Calu3 (cell line): ENCODE results near the gene VIPR2. TPM values are rescaled to one million over a fixed set of nuclear protein-coding genes. Genes with fewer than 3 reads are reported as not detected.

Source experiments
- BruUV-seq: library from RNA; stranded (reverse); fragments of 400-500 nt; replicated peaks from 2 replicates; lab custom pipeline; 2021; lab: Mats Ljungman, UMichigan
- CTCF ChIA-PET: fragments of 300-600 bp; sonication (Branson Sonifier 250); formaldehyde crosslinking; loops from one replicate; lab custom pipeline; 2022; ENCODE audit warnings: antibody characterized with exemption; lab: Charles Lee
- DNase-seq: peaks from one replicate; pipeline ENCODE4 v3.0.0; 2022
- H3K27ac Mint-ChIP-seq: one replicate; pipeline ENCODE4 v1.8.0; 2022; ENCODE audit warnings: mixed read lengths; ENCODE audit not compliant: unreplicated experiment
- H3K27me3 Mint-ChIP-seq: one replicate; pipeline ENCODE4 v1.8.0; 2022; ENCODE audit warnings: mixed read lengths; ENCODE audit not compliant: unreplicated experiment
- H3K36me3 Mint-ChIP-seq: one replicate; pipeline ENCODE4 v1.8.0; 2022; ENCODE audit warnings: mild to moderate bottlenecking, moderate library complexity, mixed read lengths; ENCODE audit not compliant: insufficient read depth, unreplicated experiment
- H3K4me1 Mint-ChIP-seq: one replicate; pipeline ENCODE4 v1.8.0; 2022; ENCODE audit warnings: mild to moderate bottlenecking, low read depth, mixed read lengths; ENCODE audit not compliant: unreplicated experiment
- H3K4me3 Mint-ChIP-seq: one replicate; pipeline ENCODE4 v1.8.0; 2022; ENCODE audit warnings: mild to moderate bottlenecking, low read depth, moderate library complexity, mixed read lengths; ENCODE audit not compliant: unreplicated experiment
- H3K9me3 Mint-ChIP-seq: one replicate; pipeline ENCODE4 v1.8.0; 2022; ENCODE audit warnings: low read depth, mixed read lengths; ENCODE audit not compliant: unreplicated experiment
- CTCF ChIP-seq: fragments of 200-600 bp; IDR thresholded peaks from one replicate; pipeline ENCODE4 v1.8.0; 2022; ENCODE audit warnings: antibody characterized with exemption; ENCODE audit not compliant: unreplicated experiment
- intact Hi-C: fragments of 100-400 bp; cut with micrococcal nuclease; formaldehyde crosslinking; loops from one replicate; pipeline ENCODE4 v1.10.0; 2022; ENCODE audit not compliant: unreplicated experiment
- total RNA-seq: library from RNA; stranded (reverse); gene quantifications from 2 replicates; pipeline ENCODE4 v1.2.3, GENCODE V29; 2022

The VIPR2 gene
- total RNA-seq, 1 experiment from 2014 or later: not detected

GRCh38 chr7:159121068-159121467 is 23.6 kb downstream of the VIPR2 start:
- H3K36me3 Mint-ChIP-seq: no peaks in the 10 kb centered on the region
- no TSS peak for BruUV-seq

GRCh38 chr7:159120540-159120919 is 24.1 kb downstream of the VIPR2 start:
- no peaks in the 10 kb centered on the region for H3K36me3 Mint-ChIP-seq
- H3K9me3 Mint-ChIP-seq: no peaks in the 10 kb centered on the region
- no peak for DNase-seq
- intact Hi-C loops: no loop called here
- no peak for TF ChIP-seq CTCF
- H3K27ac Mint-ChIP-seq: no peak overlapping the region
- CTCF ChIA-PET: no interaction called here
- no TSS peak for BruUV-seq
- peaks cover 20% of the 10 kb centered on the region for H3K27me3 Mint-ChIP-seq
- H3K4me1 Mint-ChIP-seq: no peaks in the 10 kb centered on the region
- H3K4me3 Mint-ChIP-seq: no peak overlapping the region

More at GRCh38 chr7:159121068-159121467, 23.6 kb downstream of the VIPR2 start:
- intact Hi-C loops: no loop called here
- H3K4me1 Mint-ChIP-seq: no peaks in the 10 kb centered on the region
- no peak overlapping the region for H3K4me3 Mint-ChIP-seq
- DNase-seq: no peak
- no peak for TF ChIP-seq CTCF
- no peak overlapping the region for H3K27ac Mint-ChIP-seq
- H3K27me3 Mint-ChIP-seq: peaks cover 20% of the 10 kb centered on the region
- H3K9me3 Mint-ChIP-seq: no peaks in the 10 kb centered on the region
- CTCF ChIA-PET: no interaction called here

GRCh38 chr7:159119851-159120539 is 24.7 kb downstream of the VIPR2 start:
- Mint-ChIP-seq H3K4me3 (no peak overlapping the region), H3K27ac (no peak overlapping the region), H3K27me3 (peaks cover 25% of the 10 kb centered on the region), H3K36me3 (no peaks in the 10 kb centered on the region), H3K9me3 (no peaks in the 10 kb centered on the region), H3K4me1 (no peaks in the 10 kb centered on the region)
- TF ChIP-seq CTCF: no peak
- DNase-seq: no peak
- CTCF ChIA-PET: no interaction called here
- no TSS peak for BruUV-seq
- intact Hi-C loops: no loop called here

- Mint-ChIP-seq H3K4me1 (no peaks in the 10 kb centered on the region), H3K27me3 (peaks cover 33% of the 10 kb centered on the region), H3K27ac (no peak overlapping the region), H3K9me3 (no peaks in the 10 kb centered on the region), H3K36me3 (no peaks in the 10 kb centered on the region), H3K4me3 (no peak overlapping the region)
- CTCF ChIA-PET: no interaction called here
- TF ChIP-seq CTCF: no peak
- BruUV-seq: no TSS peak
- DNase-seq: no peak
- intact Hi-C loops: no loop called here
Measured at GRCh38 chr7:159119026-159119741, 25.5 kb downstream of the VIPR2 start.
